Neural cell (in vitro differentiated cells): ENCODE results near the gene SPECC1. TPM values are rescaled to one million over a fixed set of nuclear protein-coding genes. Genes with fewer than 3 reads are reported as not detected.
"Not testable (repeated sequence)": the region's sequence is repeated elsewhere in the genome, so short reads cannot be mapped to it uniquely, and the experiment has no call there.

Experiments
- H2AFZ ChIP-seq: fragments of 200-600, 300-800 bp; sonication (generic), shearing (Covaris generic); 2 replicates; pipeline ENCODE4 v1.6.0; 2014; ENCODE audit warnings: low read depth, mild to moderate bottlenecking, antibody characterized with exemption, low read length, moderate library complexity
- H3F3A ChIP-seq: fragments of 200-600 bp; shearing (Covaris generic); 2 replicates; pipeline ENCODE4 v1.6.1; 2016; ENCODE audit warnings: mild to moderate bottlenecking, moderate library complexity, mixed read lengths, antibody characterized with exemption, low read length; ENCODE audit not compliant: insufficient read depth, poor library complexity, severe bottlenecking
- H3K27ac ChIP-seq: fragments of 200-600, 300-800 bp; sonication (generic), shearing (Covaris generic); 2 replicates; pipeline ENCODE4 v1.5.1; 2014; ENCODE audit warnings: mild to moderate bottlenecking, low read length, moderate library complexity
- H3K27me3 ChIP-seq: fragments of 300-800, 200-600 bp; sonication (generic), shearing (Covaris generic); 2 replicates; pipeline ENCODE4 v1.6.0; 2014; ENCODE audit warnings: mild to moderate bottlenecking, low read depth, low read length, moderate library complexity; ENCODE audit not compliant: insufficient read depth
- H3K36me3 ChIP-seq: fragments of 300-800, 200-600 bp; sonication (generic), shearing (Covaris generic); 2 replicates; pipeline ENCODE4 v1.5.1; 2014; ENCODE audit warnings: mild to moderate bottlenecking, antibody characterized with exemption, low read length, moderate library complexity; ENCODE audit not compliant: insufficient read depth
- H3K4me2 ChIP-seq: fragments of 300-800, 200-600 bp; sonication (generic), shearing (Covaris generic); 2 replicates; pipeline ENCODE4 v1.6.0; 2014; ENCODE audit warnings: mild to moderate bottlenecking, low read length
- H3K4me3 ChIP-seq: fragments of 300-800, 200-600 bp; sonication (generic), shearing (Covaris generic); 2 replicates; pipeline ENCODE4 v1.5.1; 2014; ENCODE audit warnings: mild to moderate bottlenecking, low read length, moderate library complexity
- H3K79me2 ChIP-seq: fragments of 200-600 bp; shearing (Covaris generic); replicated peaks from 2 replicates; pipeline ENCODE4 v1.6.0; 2014; ENCODE audit warnings: mild to moderate bottlenecking, low read length, moderate library complexity; ENCODE audit not compliant: insufficient read depth
- H3K9ac ChIP-seq: fragments of 300-800, 200-600 bp; sonication (generic), shearing (Covaris generic); 2 replicates; pipeline ENCODE4 v1.6.1; 2016; ENCODE audit warnings: mild to moderate bottlenecking, low read length, mixed read lengths
- H3K9me2 ChIP-seq: fragments of 200-600 bp; shearing (Covaris generic); 2 replicates; pipeline ENCODE4 v1.6.1; 2016; ENCODE audit warnings: mild to moderate bottlenecking, low read length, mixed read lengths; ENCODE audit not compliant: insufficient read depth
- H3K9me3 ChIP-seq: fragments of 200-600, 300-800 bp; sonication (generic), shearing (Covaris generic); 2 replicates; pipeline ENCODE4 v1.6.1; 2016; ENCODE audit warnings: mild to moderate bottlenecking, mixed run types, low read length, moderate library complexity, mixed read lengths
- H4K20me1 ChIP-seq: fragments of 200-600 bp; shearing (Covaris generic); 2 replicates; pipeline ENCODE4 v1.6.1; 2016; ENCODE audit warnings: mild to moderate bottlenecking, mixed run types; ENCODE audit not compliant: insufficient read depth
- CTCF ChIP-seq: fragments of 450-650 bp; IDR thresholded peaks from 2 replicates; pipeline ENCODE4 v1.5.1; 2014; ENCODE audit warnings: antibody characterized with exemption, mild to moderate bottlenecking, moderate library complexity; ENCODE audit not compliant: poor library complexity, severe bottlenecking
- EP300 ChIP-seq: fragments of 450-650 bp; conservative IDR thresholded peaks from 2 replicates; pipeline ENCODE4 v1.6.1; 2014; ENCODE audit warnings: antibody characterized with exemption, mild to moderate bottlenecking, moderate library complexity; ENCODE audit not compliant: poor library complexity, severe bottlenecking
- EZH2 ChIP-seq: fragments of 200-600, 300-800 bp; shearing (Covaris generic), sonication (generic); IDR thresholded peaks from 2 replicates; pipeline ENCODE4 v1.6.1; 2014; ENCODE audit warnings: antibody characterized with exemption, low read length, borderline replicate concordance, mild to moderate bottlenecking; ENCODE audit not compliant: insufficient read depth, poor library complexity, severe bottlenecking
- MXI1 ChIP-seq: fragments of 450-650 bp; conservative IDR thresholded peaks from 2 replicates; pipeline ENCODE4 v1.6.1; 2014; ENCODE audit warnings: antibody characterized with exemption, mild to moderate bottlenecking; ENCODE audit not compliant: poor library complexity, severe bottlenecking
- POLR2AphosphoS5 ChIP-seq: IDR thresholded peaks from 2 replicates; pipeline ENCODE4 v1.6.1; 2012
- RAD21 ChIP-seq: fragments of 450-650 bp; conservative IDR thresholded peaks from 2 replicates; pipeline ENCODE4 v1.6.1; 2014; ENCODE audit warnings: antibody characterized with exemption, mild to moderate bottlenecking, moderate library complexity
- REST ChIP-seq: IDR thresholded peaks from 2 replicates; pipeline ENCODE4 v1.6.1; 2012; ENCODE audit warnings: borderline replicate concordance
- SMC3 ChIP-seq: fragments of 450-650 bp; conservative IDR thresholded peaks from 2 replicates; pipeline ENCODE4 v1.6.1; 2014; ENCODE audit warnings: antibody characterized with exemption, mild to moderate bottlenecking, moderate library complexity; ENCODE audit not compliant: poor library complexity
- TAF1 ChIP-seq: IDR thresholded peaks from 2 replicates; pipeline ENCODE4 v1.6.1; 2012; ENCODE audit warnings: low read depth
- polyA plus RNA-seq: library from polyadenylated mRNA; depleted of rRNA; stranded (reverse); fragments of >200 nt; gene quantifications from 2 replicates; pipeline ENCODE4 v1.2.3, GENCODE V29; 2014

Gene SPECC1
- polyA plus RNA-seq, 1 donor from 2014 or later, result 8.6 TPM

GRCh38 chr17:20035501-20035900, 26.3 kb downstream of the SPECC1 start:
- TF ChIP-seq TAF1, result no peak
- TF ChIP-seq MXI1, result no peak
- no peak for TF ChIP-seq CTCF
- no peak for TF ChIP-seq EP300
- TF ChIP-seq RAD21, result no peak
- TF ChIP-seq EZH2, result no peak
- TF ChIP-seq SMC3, result no peak
- TF ChIP-seq REST, result no peak
- no peaks in the 10 kb centered on the region for H3K36me3 ChIP-seq
- H3K4me2 ChIP-seq, result no peak overlapping the region
- no peaks in the 10 kb centered on the region for H4K20me1 ChIP-seq
- no peak overlapping the region for H3K9ac ChIP-seq
- H3K9me2 ChIP-seq, result no peaks in the 10 kb centered on the region
- H3K27me3 ChIP-seq, result no peaks in the 10 kb centered on the region
- no peak overlapping the region for H3K27ac ChIP-seq
- no peaks in the 10 kb centered on the region for H3K79me2 ChIP-seq
- no peaks in the 10 kb centered on the region for H3K9me3 ChIP-seq
- no peaks in the 10 kb centered on the region for H3F3A ChIP-seq
- no peak overlapping the region for H2AFZ ChIP-seq
- H3K4me3 ChIP-seq, result no peak overlapping the region

GRCh38 chr17:20037286-20037685, 28.1 kb downstream of the SPECC1 start:
- H3F3A ChIP-seq, H3K9me2 ChIP-seq, H3K9me3 ChIP-seq, H3K27me3 ChIP-seq, H3K4me3 ChIP-seq, H3K9ac ChIP-seq, H3K27ac ChIP-seq, H3K36me3 ChIP-seq, H4K20me1 ChIP-seq, H2AFZ ChIP-seq, H3K4me2 ChIP-seq, H3K79me2 ChIP-seq: not testable (repeated sequence)

GRCh38 chr17:20039037-20039436, 29.9 kb downstream of the SPECC1 start:
- no peak overlapping the region for H3K9ac ChIP-seq
- H3K9me2 ChIP-seq, result no peaks in the 10 kb centered on the region
- H3K4me2 ChIP-seq, result no peak overlapping the region
- H3K27ac ChIP-seq, result no peak overlapping the region
- no peak overlapping the region for H3K4me3 ChIP-seq
- no peak overlapping the region for H2AFZ ChIP-seq
- no peak for TF ChIP-seq POLR2AphosphoS5
- TF ChIP-seq SMC3, result no peak
- TF ChIP-seq TAF1, result no peak
- TF ChIP-seq MXI1, result no peak
- TF ChIP-seq EZH2, result no peak
- TF ChIP-seq CTCF, result no peak
- no peak for TF ChIP-seq REST
- TF ChIP-seq RAD21, result no peak
- no peak for TF ChIP-seq EP300
- no peaks in the 10 kb centered on the region for H3K36me3 ChIP-seq
- no peaks in the 10 kb centered on the region for H4K20me1 ChIP-seq
- no peaks in the 10 kb centered on the region for H3K79me2 ChIP-seq
- H3F3A ChIP-seq, result no peaks in the 10 kb centered on the region
- no peaks in the 10 kb centered on the region for H3K27me3 ChIP-seq
- H3K9me3 ChIP-seq, result no peaks in the 10 kb centered on the region
